Posterior vena cava (tissue), 2 donors: ENCODE measurements around the gene CD74. TPM values are rescaled to one million over a fixed set of nuclear protein-coding genes. Genes with fewer than 3 reads are reported as not detected.

Experiments
- DNase-seq: peaks from one replicate; pipeline ENCODE4 v3.0.0-alpha.2; 2020; ENCODE audit warnings: low spot score
- intact Hi-C, 2 donors: fragments of 100-400 bp; cut with DNase I; formaldehyde crosslinking; loops; one replicate each; pipeline versions ENCODE4 v1.14.1 to v1.14.2; 2022 to 2023
- total RNA-seq, 2 donors: library from RNA; stranded (reverse); fragmentation: NEBNext Ultra II Directional; extraction: Animal tissue kit (Norgen Biotek cat#: 25700); gene quantifications; one replicate each; pipeline ENCODE4 v1.2.1, GENCODE V29; 2021
- donor health status: DM: yes; HTN: yes; CAD: no.
- donor health status: DM: yes; HTN: yes; CAD: no.

The CD74 gene
- total RNA-seq, 2 donors from 2014 or later: 279 to 566 TPM

DNA sequence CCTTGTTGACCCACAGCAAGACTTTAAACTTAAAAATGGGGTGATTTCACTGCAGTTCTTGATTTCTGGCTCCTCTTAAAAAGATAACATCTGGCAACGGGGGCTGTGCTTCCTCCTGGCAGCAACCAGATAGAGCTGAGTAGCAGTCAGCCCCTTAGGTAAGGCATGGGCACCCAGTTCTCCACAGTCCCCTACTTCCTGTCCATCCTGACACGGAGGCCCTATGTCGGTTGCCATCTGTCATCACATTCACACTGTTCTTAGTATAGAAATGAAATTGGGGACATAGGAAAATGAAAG, 11.7 kb downstream of the CD74 start:
- no peak for DNase-seq
- intact Hi-C loops: no loop called here

DNA sequence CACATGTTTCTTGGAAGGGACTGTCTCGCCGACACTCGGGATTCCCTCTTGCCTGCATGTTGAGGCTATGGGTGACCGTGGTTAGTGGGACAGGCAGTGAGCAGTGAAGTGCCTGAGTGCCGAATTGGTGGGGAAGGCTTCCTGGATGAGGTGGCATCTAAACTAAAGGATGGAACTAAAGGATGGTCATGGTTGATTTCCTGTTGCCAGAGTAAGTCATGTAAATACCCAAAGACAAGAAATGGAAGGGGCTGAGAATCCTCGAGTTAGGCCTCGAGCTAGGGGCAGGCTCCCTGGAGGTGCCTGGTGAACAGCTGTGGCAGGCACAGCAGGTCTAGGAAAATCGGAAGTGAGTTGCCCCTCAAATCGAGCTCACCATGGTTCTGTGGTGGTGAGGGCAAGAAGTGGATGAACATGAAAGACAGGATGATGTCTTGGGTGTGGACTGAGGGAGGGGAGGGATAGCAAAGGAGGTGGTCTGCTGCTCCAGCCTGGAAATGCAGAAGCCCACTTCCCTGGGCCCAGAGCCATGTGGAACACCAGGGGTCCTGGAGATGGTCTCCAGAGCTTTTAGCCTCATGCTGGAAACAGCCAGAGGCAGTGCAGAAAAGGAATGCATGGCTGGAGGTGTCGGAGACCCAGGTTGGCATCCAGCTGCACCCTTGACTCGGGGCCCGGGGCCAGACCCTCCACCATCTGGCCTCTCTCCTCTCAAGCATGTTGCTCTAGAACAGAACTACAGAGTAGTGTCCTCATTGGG, 12.2 kb downstream of the CD74 start:
- intact Hi-C loops: no loop called here
- DNase-seq: no peak

DNA sequence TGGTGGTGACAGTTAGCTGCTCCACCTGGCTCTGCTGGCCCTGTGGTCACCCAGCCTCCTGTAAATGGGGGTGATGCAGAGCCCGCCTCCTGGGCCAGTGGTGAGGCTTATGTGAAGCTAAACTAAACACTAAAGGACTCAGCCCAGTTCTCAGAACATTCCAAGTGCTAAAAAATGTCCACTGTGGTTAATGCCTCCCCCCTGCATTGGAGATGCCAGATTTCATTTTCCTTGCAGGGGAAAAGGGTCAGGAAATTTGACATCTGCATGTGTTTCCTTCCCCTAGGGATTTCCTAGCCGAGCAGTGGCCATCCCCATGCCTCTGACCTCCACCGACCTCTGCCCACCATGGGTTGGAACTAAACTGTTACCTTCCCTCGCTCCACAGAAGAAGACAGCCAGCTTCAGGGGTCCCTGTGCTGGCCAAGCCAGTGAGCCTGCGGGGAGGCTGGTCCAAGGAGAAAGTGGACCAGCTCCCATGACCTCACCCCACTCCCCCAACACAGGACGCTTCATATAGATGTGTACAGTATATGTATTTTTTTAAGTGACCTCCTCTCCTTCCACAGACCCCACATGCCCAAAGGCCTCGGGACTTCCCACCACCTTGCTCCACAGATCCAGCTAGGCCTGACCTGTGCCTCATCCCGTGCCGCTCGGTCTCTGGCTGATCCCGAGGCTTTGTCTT, 13.0 kb downstream of the CD74 start:
- DNase-seq: no peak
- intact Hi-C loops: no loop called here

DNA sequence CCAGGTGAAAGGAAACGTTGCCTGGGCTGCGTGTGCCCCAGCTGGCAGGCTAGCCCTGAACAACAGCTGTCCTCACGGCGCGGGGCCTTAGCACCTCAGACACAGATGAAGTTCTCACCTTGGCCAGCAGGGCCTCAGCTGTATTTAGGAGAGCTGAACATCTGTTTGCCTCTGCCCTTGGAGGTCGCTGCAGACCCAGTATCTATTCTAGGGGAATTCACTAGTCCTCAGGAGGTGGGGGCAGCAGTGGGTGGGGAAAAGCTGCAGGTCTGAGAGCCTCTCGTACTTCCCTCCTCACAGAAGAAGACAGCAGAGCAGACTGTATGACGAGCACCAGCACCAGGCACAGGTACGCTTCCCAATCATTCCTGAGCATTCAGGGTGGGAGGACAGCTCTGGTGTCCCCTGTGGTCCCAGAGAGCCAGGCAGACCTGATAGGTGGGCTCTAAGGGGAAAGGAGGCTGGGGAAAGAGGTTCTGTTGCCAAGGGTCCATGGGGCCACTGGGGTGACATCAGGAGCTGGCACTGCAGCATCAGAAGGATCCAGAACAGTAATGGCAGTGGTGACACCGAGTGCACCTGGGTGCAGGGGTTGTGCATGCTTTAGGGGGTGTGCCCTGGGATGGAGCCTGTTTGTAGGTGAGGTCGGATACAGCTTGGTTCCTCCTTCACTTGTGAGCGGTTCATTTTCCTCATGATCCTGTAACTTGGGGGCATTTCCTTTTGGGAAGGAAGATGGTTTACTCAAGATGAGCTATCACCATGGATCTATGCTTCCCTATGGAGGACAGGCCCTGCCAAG, 13.8 kb downstream of the CD74 start:
- intact Hi-C loops: no loop called here
- no peak for DNase-seq

DNA sequence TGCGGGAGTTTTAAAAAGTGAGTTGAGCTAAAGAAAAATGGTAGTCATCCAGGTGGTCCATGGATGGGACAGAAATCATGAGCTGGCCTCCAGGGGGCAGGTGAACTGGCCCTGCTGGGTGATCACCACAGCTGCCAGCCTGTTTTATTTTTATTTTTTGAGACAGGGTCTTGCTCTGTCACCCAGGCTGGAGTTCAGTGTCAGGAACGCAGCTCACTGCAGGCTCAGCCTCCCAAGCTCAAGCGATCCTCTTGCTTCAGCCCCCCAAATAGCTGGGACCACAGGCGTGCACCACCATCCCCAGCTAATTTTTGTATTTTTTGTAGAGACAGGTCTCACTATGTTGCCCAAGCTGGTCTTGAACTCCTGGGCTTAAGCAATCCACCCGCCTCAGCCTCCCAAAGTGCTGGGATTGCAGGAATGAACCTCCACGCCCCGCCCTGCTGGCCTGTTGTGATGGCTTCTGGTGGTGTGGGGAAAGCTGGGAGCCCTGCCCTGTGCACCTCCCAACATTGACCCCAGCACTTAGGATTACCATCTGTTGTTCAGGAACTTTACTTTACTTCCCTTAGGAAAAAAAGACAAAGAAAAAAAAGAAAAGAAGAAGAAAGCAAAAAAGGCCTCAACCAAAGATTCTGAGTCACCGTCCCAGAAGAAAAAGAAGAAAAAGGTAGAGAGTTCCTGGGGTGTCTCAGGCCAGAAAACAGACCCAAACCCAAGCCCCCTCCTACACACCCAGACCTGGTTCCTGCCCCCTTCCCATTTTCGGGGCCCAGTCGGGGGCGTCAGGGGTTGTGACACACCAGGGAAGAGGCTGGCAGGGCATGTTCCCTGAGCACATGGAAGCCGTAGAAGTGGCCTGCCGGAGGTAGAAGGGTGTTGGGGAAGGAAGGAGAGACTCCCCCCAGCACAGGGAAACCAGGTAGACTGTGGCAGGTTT, 14.7 kb downstream of the CD74 start:
- intact Hi-C loops: no loop called here
- no peak for DNase-seq

DNA sequence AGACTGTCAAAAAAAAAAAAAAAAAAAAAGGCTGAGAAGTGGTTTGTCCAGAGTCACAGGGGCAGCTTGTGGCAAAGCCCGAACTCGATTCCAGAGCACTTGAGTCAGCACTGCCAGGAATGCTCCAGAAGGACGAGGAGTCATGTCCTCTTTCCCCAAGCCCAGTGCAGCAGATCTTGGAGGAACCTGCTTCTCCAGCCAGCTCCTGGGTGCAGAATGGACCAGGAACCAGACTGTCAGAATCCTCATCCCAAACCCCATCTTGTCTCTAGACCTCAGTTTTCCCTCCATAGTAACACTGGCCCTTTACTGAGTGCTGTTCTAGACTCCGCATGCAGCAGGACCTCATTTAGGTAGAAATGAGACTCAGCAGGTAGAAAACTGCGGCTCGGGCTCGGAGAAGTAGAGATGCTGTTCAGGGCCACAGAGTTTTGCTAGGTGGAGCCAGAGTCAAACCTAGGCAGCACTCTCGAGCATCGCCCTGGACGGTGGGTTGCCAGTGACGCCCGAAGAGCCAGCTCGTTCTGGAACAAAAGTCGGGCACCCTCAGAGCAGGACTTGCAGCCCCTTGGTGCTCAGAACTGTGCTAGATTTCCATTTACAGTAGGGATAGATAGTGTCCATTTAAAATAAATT, 15.4 kb downstream of the CD74 start:
- intact Hi-C loops: no loop called here
- no peak for DNase-seq

DNA sequence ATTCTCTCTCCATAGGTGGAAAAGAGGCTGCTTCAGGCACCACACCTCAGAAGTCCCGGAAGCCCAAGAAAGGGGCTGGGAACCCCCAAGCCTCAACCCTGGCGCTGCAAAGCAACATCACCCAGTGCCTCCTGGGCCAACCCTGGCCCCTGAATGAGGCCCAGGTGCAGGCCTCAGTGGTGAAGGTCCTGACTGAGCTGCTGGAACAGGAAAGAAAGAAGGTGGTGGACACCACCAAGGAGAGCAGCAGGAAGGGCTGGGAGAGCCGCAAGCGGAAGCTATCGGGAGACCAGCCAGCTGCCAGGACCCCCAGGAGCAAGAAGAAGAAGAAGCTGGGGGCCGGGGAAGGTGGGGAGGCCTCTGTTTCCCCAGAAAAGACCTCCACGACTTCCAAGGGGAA, 16.4 kb downstream of the CD74 start:
- DNase-seq: no peak
- intact Hi-C loops: no loop called here

DNA sequence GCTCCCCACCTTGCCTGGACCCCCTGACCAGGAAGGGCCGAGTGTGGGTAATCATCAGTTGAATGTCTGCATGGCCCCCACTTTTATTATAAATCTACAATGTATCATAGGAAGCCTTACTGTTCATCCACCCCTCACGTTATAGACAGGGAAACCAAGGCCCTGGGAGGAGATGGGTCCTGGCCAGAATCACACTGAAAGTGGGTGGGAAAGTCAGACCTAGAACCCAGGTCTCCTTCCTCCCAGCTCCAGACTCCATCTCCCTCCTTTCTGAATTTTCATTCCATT, 17.1 kb downstream of the CD74 start:
- no peak for DNase-seq

DNA sequence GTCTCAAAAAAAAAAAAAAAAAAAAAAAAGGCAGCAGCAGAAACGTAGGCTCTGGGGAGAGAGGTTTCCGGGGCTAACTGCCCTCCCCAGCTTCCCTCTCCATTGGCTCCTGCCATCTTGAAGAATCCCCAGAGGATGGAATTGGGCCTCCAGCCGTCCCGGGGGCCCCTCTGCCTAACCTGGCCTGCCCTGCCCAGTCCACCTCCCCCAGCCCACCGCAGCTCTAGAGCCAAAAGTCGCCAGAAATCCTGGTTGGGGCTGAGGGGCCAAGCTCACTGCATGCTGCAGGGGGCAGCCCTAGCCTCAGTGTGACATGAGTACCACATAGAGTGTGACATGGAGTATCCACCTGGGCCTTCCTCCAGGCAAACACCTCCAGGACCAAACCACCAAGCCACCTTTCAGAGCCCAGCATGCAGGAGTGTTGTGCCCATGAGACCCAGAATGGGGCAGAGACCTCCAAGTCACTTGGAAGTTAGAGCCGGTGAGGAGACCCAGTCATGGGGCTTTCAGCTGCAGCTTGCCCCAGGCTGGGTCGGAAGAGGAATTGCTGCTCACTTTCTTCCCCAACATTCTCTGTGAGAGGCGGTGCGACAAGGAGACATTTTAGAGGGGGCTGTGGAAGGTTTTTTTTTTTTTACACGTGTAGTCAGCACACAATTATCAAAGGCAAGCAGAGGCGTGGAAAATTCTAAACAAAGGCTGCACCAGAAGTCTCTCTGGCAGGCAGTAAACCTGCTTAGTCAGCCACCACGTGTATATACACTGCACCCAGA, 17.6 kb downstream of the CD74 start:
- no peak for DNase-seq
- intact Hi-C loops: no loop called here

More for the DNA sequence above, 17.1 kb downstream of the CD74 start:
- intact Hi-C loops: no loop called here

DNA sequence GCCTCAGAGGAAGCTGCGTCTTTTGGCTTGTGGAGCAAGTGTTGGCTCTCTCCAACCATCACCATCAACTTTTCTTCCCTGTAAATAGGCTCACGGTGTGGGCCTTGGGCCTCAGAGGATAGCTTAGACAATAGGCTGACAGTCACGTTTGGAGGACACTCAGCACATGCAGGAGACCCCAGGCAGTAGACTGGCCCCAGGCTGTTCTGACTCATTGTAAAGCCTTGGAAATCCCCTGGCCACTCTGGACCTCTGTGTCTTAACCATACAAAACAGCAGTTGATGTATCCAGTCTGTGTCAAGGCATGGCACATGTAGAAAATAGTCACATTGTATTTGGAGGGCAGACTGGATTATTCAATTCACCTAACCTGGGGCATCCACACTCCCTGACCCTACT, 18.6 kb downstream of the CD74 start:
- DNase-seq: no peak
- intact Hi-C loops: no loop called here

DNA sequence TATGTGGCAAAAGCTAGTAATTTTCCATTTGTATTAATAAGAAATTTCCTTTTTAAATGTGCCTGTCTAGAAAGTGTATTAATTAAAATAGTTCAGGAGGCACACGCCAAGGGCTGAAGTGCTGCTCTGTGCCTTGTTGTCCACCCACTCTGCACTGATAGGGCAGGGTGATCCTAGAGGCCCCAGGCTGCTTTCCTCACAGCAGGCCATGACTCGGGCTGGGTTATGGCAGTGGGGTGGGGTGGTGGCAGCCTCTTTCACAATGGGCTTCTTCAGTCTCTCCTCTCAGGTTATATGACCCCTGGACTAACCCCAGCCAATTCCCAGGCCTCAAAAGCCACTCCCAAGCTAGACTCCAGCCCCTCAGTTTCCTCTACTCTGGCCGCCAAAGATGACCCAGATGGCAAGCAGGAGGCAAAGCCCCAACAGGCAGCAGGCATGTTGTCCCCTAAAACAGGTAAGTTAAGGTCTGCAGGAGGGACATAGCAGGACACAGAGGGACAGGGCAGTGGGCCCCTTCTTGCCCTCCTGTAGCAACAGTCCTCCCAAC, 19.5 kb downstream of the CD74 start:
- DNase-seq: no peak
- intact Hi-C loops: no loop called here

DNA sequence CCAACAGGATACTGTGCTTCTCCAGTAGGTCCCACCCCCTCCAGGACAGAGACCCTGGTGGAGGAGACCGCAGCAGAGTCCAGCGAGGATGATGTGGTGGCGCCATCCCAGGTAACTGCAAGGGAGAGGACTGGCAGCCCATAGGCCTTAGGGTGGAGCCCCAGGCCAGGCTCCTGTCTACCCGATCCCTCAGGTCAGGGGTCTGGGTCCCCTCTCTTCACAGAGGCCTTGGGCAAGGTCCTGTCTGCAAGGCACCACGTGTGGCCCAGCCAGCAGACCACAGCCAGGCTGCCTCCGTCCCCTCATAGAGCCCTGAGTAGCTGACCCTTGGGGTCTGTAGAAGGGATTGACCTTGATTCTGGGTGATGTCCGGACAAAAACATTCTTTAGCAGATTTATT, 20.0 kb downstream of the CD74 start:
- intact Hi-C loops: no loop called here
- no peak for DNase-seq

DNA sequence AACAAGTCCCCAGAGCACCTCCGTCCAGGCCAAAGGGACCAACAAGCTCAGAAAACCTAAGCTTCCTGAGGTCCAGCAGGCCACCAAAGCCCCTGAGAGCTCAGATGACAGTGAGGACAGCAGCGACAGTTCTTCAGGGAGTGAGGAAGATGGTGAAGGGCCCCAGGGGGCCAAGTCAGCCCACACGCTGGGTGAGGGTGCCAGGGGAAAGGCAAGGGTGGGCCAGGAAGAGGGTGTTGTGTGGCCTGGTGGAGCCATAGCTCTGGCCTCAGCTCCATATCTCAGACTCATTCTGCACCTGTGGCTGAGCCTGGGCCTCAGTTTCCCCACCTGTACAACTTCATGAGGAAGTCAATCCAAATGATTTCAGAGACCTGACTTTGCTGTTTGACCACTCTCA, 20.7 kb downstream of the CD74 start:
- intact Hi-C loops: no loop called here
- DNase-seq: no peak

DNA sequence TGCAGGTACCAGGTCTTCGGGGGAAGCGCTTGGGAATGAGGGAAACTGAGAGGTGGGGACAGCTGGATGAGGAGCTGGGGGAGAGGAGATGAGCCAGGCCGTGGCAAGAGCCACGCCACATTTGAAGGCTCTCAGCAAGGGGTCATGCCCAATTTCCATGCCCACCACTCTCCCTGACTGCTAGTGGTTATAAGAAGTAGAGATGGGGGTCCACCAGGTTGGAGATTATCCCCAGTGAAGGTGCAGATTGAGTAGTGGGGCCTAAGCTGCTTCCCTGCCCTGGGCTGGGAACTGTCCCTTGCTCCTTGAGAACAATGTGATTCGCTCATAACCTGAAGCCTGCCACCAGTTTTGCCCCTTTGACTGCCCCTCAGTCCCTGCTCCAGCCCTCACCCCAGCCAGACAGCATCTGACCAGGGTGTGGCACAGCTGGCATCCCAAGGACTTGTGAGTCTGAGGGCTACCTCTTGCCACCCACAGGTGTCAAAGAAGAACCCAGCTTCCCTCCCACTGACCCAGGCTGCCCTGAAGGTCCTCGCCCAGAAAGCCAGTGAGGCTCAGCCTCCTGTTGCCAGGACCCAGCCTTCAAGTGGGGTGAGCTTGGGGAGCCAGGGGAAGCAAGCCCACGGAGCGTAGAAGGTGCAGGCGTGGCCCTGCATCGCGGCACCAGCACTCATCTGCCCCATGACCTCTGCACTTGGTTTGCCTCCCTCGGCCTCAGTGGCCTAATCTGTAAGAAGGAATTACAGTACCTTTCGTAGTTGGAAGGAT, 21.5 kb downstream of the CD74 start:
- DNase-seq: no peak

DNA sequence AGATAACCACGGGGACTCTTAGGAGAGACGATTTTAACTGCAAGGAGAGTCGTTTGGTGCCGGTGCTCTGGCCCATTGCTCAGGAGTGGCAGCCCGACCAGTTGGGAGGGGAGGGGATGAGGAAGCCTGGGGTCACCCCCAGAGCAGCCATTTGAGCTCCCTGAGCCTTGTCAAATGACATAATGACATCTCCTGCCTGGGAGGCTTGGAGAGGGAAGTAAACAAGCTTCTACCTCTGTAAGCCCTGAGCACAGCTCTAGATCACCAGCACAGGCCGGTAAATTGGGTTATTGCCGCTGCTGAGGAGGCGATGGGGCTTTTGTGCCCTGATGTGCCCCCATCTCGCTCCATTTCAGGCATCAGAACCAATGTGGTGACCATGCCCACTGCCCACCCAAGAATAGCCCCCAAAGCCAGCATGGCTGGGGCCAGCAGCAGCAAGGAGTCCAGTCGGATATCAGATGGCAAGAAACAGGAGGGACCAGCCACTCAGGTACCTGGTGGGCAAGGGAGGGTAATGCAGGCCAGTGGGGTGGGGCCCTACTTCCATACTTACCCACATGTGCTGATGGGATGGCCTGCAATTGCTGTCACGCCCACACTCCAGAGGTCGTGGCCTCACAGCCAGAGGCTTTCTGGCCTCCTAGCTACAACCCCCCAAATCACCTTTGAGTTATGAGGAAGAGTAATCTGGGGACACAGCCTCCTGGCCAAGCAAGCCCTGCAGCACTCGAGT, 23.0 kb downstream of the CD74 start:
- DNase-seq: no peak
- intact Hi-C loops: no loop called here

More for the DNA sequence above, 21.5 kb downstream of the CD74 start:
- intact Hi-C loops: no loop called here

DNA sequence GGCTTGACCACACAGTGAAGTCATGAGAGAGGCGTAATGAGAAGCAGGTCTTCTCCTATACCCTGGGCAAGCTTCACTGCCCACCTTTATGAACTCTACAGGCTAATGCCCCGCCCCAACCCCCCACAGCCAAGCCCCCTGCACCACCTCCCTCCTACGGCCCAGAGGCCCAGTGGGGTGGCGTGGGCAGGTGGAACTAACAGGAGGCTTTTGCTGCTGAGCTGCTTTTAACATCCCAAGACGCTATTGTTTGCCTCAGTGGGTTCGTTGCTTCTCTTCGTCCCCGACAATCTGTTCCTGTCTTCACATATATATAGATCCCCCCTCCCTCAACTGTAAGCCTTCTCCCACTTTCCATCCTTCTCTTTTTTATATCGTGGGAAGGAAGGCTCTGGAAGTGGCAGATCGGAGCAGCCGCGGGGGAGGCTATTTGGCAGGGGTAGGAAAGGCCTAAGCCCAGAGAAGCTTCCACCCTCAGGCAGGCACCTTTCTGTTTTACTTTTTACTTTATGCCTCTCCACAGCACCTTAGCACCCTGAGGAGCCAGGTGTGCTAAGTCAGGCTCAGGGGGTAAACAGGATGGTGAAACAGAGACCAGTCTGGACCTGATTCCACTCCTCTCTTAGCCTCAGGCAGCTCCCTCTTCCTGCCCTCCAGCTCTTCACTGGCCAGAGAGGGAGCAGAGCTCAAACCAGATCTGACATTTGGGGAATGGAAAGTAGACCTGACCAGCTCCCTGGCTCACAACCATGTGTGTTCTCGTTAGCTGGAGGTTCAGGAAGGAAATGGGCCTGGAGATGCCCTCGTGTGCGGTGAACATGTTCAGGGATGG, 26.5 kb downstream of the CD74 start:
- no peak for DNase-seq
- intact Hi-C loops: no loop called here
